GM12864 (cell line): Measurements from ENCODE around the gene OLIG1.

Source experiments
- DNase-seq: peaks from one replicate; pipeline ENCODE4 v3.0.0-alpha.2; 2011; ENCODE audit warnings: low read depth
- H3K4me3 ChIP-seq: 2 replicates; pipeline ENCODE4 v1.5.1; 2011; ENCODE audit warnings: mild to moderate bottlenecking, low read depth, low read length, control low read depth
- CTCF ChIP-seq: IDR thresholded peaks from 2 replicates; pipeline ENCODE4 v1.5.1; 2011; ENCODE audit warnings: low read depth, mild to moderate bottlenecking, moderate library complexity, low read length, control low read depth, inconsistent platforms; ENCODE audit errors: missing control alignments

OLIG1 gene

GRCh38 chr21:33061233-33061632 is 8.7 kb upstream of the OLIG1 start:
- no peak overlapping the region for H3K4me3 ChIP-seq
- no peak for TF ChIP-seq CTCF
- no peak for DNase-seq

- no peak for TF ChIP-seq CTCF
- no peak overlapping the region for H3K4me3 ChIP-seq
- DNase-seq: no peak
Measured at GRCh38 chr21:33063375-33063883, 6.5 kb upstream of the OLIG1 start.

- no peak overlapping the region for H3K4me3 ChIP-seq
- no peak for DNase-seq
- TF ChIP-seq CTCF: no peak
Measured at GRCh38 chr21:33063907-33064622, 5.9 kb upstream of the OLIG1 start.

- no peak for TF ChIP-seq CTCF
- DNase-seq: no peak
- H3K4me3 ChIP-seq: no peak overlapping the region
Measured at GRCh38 chr21:33064623-33065390, 5.1 kb upstream of the OLIG1 start.

GRCh38 chr21:33067043-33067442 is 2.9 kb upstream of the OLIG1 start:
- no peak for DNase-seq
- no peak overlapping the region for H3K4me3 ChIP-seq
- TF ChIP-seq CTCF: no peak

- no peak for DNase-seq
- TF ChIP-seq CTCF: no peak
- no peak overlapping the region for H3K4me3 ChIP-seq
Measured at GRCh38 chr21:33067457-33067856, 2.5 kb upstream of the OLIG1 start.
